ENCODE data around the gene ZBED4.
A peak's percentile ranks its signal among the peaks of the same experiment; 100 is the strongest.

ZBED4 gene

GRCh38 chr22:49927483-49928184, 74.0 kb downstream of the ZBED4 start:
- DNase-seq (ENCODE audit: low read depth) = no peak
- H3K4me3 ChIP-seq (ENCODE audit: low read length) = no peak overlapping the region
- TF ChIP-seq, protein P1, sequence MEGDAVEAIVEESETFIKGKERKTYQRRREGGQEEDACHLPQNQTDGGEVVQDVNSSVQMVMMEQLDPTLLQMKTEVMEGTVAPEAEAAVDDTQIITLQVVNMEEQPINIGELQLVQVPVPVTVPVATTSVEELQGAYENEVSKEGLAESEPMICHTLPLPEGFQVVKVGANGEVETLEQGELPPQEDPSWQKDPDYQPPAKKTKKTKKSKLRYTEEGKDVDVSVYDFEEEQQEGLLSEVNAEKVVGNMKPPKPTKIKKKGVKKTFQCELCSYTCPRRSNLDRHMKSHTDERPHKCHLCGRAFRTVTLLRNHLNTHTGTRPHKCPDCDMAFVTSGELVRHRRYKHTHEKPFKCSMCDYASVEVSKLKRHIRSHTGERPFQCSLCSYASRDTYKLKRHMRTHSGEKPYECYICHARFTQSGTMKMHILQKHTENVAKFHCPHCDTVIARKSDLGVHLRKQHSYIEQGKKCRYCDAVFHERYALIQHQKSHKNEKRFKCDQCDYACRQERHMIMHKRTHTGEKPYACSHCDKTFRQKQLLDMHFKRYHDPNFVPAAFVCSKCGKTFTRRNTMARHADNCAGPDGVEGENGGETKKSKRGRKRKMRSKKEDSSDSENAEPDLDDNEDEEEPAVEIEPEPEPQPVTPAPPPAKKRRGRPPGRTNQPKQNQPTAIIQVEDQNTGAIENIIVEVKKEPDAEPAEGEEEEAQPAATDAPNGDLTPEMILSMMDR (IDR thresholded peaks at IDR 0.05; ENCODE audit: insufficient read depth, low read depth, low read length, missing control alignments) = no peak

DNA sequence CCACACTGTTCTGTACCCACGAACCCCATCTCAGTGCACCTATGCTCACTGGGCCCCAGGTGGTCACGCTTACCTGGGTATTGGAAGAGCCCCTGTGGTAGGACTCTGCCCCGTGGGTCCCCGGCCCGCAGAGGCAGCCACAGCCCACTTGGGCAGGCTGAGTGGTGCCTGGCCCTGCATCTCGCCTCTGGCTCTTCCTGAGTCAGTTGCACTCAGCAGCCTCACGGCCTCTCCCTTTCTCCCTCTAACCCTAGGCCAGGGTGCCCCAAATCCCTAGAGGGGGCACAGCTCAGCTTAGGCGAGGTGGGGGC, 74.5 kb downstream of the ZBED4 start:
- TF ChIP-seq, protein P1 (IDR thresholded peaks at IDR 0.05; ENCODE audit: insufficient read depth, low read depth, low read length, missing control alignments) = no peak
- DNase-seq (ENCODE audit: low read depth) = no peak
- no peak overlapping the region for H3K4me3 ChIP-seq (ENCODE audit: low read length)

DNA sequence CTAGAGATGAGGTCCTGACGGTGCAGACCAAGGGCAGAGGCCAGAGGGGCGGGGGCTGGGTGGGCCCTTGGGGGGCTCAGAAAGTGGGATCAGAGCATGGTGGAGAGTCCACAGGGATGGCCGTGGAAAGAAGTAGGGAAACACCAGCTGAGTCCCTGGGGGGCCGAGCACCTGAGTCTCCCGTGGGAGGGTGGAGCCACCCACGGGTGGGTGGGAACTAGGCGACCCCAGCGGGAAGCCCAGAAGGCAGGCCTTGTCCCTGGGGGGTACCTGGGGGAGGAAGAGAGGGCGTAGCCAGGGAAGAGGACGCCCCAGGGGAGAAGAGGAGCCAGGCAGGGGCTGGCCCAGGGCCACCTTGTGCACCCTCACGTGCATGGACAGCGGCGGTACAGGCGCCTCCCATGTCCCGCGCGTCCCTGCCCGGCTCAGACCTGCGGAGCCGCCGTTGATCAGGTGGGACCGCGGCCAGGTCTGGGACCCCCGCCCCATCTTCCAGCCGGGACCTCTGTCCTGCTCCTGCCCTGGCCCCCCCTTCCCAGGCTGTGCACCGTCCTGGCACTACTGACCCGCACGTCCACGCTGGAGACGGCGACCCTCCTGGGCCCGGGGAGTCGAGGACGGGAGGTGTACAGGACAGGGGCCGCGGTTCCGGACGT, 75.0 kb downstream of the ZBED4 start:
- H3K4me3 ChIP-seq (ENCODE audit: low read length) = no peak overlapping the region
- TF ChIP-seq, protein P1 (IDR thresholded peaks at IDR 0.05; ENCODE audit: insufficient read depth, low read depth, low read length, missing control alignments) = no peak
- no peak for DNase-seq (ENCODE audit: low read depth)

DNA sequence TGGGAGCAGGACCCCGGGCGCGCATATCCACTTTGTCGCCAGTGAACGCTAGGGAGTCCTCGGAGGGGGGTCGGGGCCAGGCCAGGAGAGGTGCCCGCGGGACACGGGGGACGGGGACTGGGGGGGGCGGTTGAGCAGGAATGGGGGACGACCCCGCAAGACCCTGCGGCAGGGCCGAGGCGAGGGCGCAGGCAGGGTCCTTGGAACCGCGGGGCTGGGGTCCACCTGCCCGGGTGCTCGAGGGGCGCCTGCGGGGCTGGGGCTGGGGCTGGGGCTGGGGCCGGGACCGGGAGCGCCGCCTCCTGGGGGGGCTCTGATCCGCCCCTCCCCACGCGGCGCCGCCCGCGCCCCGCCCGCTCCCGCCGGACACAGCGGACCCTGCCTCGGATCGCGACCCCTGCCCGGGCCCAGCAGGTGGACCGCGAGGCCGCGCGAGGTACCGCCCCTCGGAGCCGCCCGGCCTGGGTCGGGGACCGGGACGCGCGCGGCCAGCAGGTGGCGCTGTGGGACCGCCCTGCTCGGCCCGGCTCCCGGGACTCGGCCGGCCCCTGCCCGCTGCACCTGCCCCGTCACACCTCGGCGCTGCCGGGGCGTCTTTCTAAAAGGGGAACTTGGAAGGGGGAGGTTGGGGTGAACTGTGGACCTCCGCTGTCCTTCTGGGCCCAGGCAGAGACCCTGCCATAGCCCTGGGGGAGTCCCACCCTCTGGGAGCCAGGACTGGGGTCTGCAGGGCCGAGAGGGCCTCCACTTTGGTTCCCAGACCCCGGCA, 75.8 kb downstream of the ZBED4 start:
- peak; percentile 47 for DNase-seq (ENCODE audit: low read depth)
- H3K4me3 ChIP-seq (ENCODE audit: low read length) = no peak overlapping the region
- TF ChIP-seq, protein P1 (IDR thresholded peaks at IDR 0.05; ENCODE audit: insufficient read depth, low read depth, low read length, missing control alignments) = peak; percentile 16

DNA sequence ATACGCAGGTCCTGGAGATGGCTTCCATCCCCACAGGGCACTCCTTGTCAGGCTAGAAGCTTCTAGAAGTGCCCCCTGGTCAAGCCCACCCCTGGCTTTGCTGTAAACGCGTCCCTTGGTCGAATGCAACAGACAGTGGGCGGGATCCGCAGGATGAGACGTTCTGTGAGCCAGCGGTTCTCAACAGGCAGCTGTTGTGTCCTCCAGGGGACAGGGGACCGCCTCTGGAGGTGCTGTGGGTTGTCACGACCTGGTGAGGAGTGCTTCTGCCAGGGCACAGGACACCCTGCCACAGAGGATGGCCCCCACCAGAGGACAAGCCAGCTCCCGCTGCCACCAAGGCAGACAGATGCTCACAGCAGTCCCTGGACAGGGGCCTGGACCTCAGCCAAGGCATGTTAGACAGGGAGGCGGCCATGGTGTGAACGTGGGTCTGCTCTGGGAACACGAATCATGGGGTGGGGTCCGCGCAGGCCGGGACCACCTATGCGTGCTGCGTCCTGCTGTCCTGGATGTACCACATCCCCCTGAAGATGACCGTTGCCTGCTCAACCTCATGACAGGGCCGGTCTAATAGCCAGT, 76.4 kb downstream of the ZBED4 start:
- H3K4me3 ChIP-seq (ENCODE audit: low read length) = no peak overlapping the region
- no peak for DNase-seq (ENCODE audit: low read depth)
- TF ChIP-seq, protein P1 (IDR thresholded peaks at IDR 0.05; ENCODE audit: insufficient read depth, low read depth, low read length, missing control alignments) = no peak

- H3K4me3 ChIP-seq (ENCODE audit: low read length) = no peak overlapping the region
- DNase-seq (ENCODE audit: low read depth) = peak; percentile 79
- TF ChIP-seq, protein P1 (IDR thresholded peaks at IDR 0.05; ENCODE audit: insufficient read depth, low read depth, low read length, missing control alignments) = peak; percentile 55
Measured at GRCh38 chr22:49930596-49931412, 77.2 kb downstream of the ZBED4 start.
